Neural progenitor cell (in vitro differentiated cells): ENCODE data around the gene ACBD7. TPM values are rescaled to one million over a fixed set of nuclear protein-coding genes. Genes with fewer than 3 reads are reported as not detected.

Experiments used
- DNase-seq: peaks from one replicate; pipeline ENCODE4 v3.0.0-alpha.2; 2016; ENCODE audit warnings: low spot score
- H2AFZ ChIP-seq: fragments of 200-600 bp; sonication (generic); replicated peaks from 2 replicates; pipeline ENCODE4 v1.6.1; 2016; ENCODE audit warnings: antibody characterized with exemption
- H3F3A ChIP-seq: fragments of 200-600 bp; sonication (generic); 2 replicates; pipeline ENCODE4 v1.6.1; 2016; ENCODE audit warnings: antibody characterized with exemption, low read depth
- H3K27ac ChIP-seq: fragments of 200-600 bp; sonication (generic); 2 replicates; pipeline ENCODE4 v1.5.1; 2016; ENCODE audit warnings: mild to moderate bottlenecking
- H3K27me3 ChIP-seq: fragments of 200-600 bp; sonication (generic); 2 replicates; pipeline ENCODE4 v1.6.1; 2016; ENCODE audit warnings: mild to moderate bottlenecking, moderate library complexity
- H3K36me3 ChIP-seq: fragments of 200-600 bp; sonication (generic); 2 replicates; pipeline ENCODE4 v1.5.1; 2016
- H3K4me1 ChIP-seq: fragments of 200-600 bp; sonication (generic); 2 replicates; pipeline ENCODE4 v1.6.1; 2016; ENCODE audit warnings: mixed run types
- H3K4me2 ChIP-seq: fragments of 200-600 bp; sonication (generic); 2 replicates; pipeline ENCODE4 v1.6.1; 2016
- H3K4me3 ChIP-seq: fragments of 200-600 bp; sonication (generic); 2 replicates; pipeline ENCODE4 v1.5.1; 2016
- H3K79me2 ChIP-seq: fragments of 200-600 bp; sonication (generic); 2 replicates; pipeline ENCODE4 v1.6.1; 2016; ENCODE audit warnings: low read depth
- H3K9ac ChIP-seq: fragments of 200-600 bp; sonication (generic); 2 replicates; pipeline ENCODE4 v1.6.1; 2016
- H3K9me3 ChIP-seq: fragments of 200-600 bp; sonication (generic); 2 replicates; pipeline ENCODE4 v1.5.1; 2016; ENCODE audit warnings: low read depth
- H4K20me1 ChIP-seq: fragments of 200-600 bp; sonication (generic); 2 replicates; pipeline ENCODE4 v1.6.1; 2016; ENCODE audit warnings: low read depth
- H3K27ac Mint-ChIP-seq: 3 replicates; pipeline ENCODE4 v1.8.0; 2021; ENCODE audit warnings: mixed read lengths
- H3K27me3 Mint-ChIP-seq: 2 replicates; pipeline ENCODE4 v1.8.0; 2022; ENCODE audit warnings: low read depth, mild to moderate bottlenecking, inconsistent platforms, moderate library complexity, mixed read lengths; ENCODE audit not compliant: insufficient read depth
- H3K36me3 Mint-ChIP-seq: 3 replicates; pipeline ENCODE4 v1.8.0; 2021; ENCODE audit warnings: mixed read lengths
- H3K4me1 Mint-ChIP-seq: 3 replicates; pipeline ENCODE4 v1.8.0; 2021; ENCODE audit warnings: mixed read lengths
- H3K4me3 Mint-ChIP-seq: 3 replicates; pipeline ENCODE4 v1.8.0; 2021; ENCODE audit warnings: mild to moderate bottlenecking, moderate library complexity, mixed read lengths
- H3K9me3 Mint-ChIP-seq: 3 replicates; pipeline ENCODE4 v1.8.0; 2020; ENCODE audit warnings: mixed read lengths
- CTCF ChIP-seq: fragments of 200-600 bp; sonication (generic); IDR thresholded peaks from 2 replicates; pipeline ENCODE4 v1.5.1; 2017; ENCODE audit warnings: antibody characterized with exemption, mild to moderate bottlenecking
- EZH2 ChIP-seq: fragments of 200-600 bp; sonication (generic); IDR thresholded peaks from 2 replicates; pipeline ENCODE4 v1.6.1; 2017; ENCODE audit warnings: antibody characterized with exemption, mild to moderate bottlenecking, moderate library complexity
- EZH2phosphoT487 ChIP-seq: fragments of 200-600 bp; sonication (generic); IDR thresholded peaks from 2 replicates; pipeline ENCODE4 v1.6.1; 2017; ENCODE audit warnings: antibody characterized with exemption
- total RNA-seq: library from RNA; depleted of rRNA; stranded (reverse); fragments of >200 nt; gene quantifications from 2 replicates; pipeline ENCODE4 v1.2.3, GENCODE V29; 2015; ENCODE audit warnings: low replicate concordance

Gene ACBD7
- total RNA-seq, 1 donor from 2014 or later, result 97.3 TPM

DNA sequence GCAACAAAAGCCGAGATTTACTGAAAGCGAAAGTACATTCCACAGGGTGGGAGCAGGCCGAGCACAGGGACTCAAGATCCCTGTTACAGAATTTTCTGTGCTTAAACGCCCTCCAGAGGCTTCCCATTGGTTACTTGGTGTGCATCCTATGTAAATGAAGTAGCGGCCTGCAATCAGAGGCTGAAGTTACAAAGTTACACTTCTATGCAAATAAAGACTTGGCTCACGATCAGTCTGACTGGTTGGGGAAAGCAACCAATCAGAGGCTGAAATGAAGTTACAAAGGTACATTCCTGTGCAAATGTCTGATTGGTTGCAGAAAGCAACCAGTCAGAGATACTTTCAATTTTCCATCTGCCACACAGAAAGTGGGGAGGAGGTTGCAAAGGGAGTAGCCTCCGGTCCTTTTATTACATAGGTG, 4.1 kb downstream of the ACBD7 start:
- Histone ChIP-seq H2AFZ (no peak overlapping the region), H4K20me1 (no peaks in the 10 kb centered on the region), H3K4me2 (peak overlapping the region; percentile 54), H3K79me2 (peaks cover 11% of the 10 kb centered on the region), H3K9ac (no peak overlapping the region), H3K9me3 (no peaks in the 10 kb centered on the region), H3K27me3 (no peaks in the 10 kb centered on the region), H3K4me3 (no peak overlapping the region), H3K27ac (peak overlapping the region; percentile 81), H3K4me1 (peaks cover 7% of the 10 kb centered on the region), H3K36me3 (no peaks in the 10 kb centered on the region), H3F3A (peaks cover 22% of the 10 kb centered on the region)
- Mint-ChIP-seq H3K4me1 (peaks cover 13% of the 10 kb centered on the region), H3K4me3 (peak overlapping the region; percentile 48), H3K9me3 (no peaks in the 10 kb centered on the region), H3K27ac (peak overlapping the region; percentile 47), H3K27me3 (no peaks in the 10 kb centered on the region), H3K36me3 (no peaks in the 10 kb centered on the region)
- peak; percentile 82 for DNase-seq
- TF ChIP-seq EZH2phosphoT487, result no peak
- TF ChIP-seq CTCF, result no peak
- no peak for TF ChIP-seq EZH2

GRCh38 chr10:15083674-15084501, 4.7 kb downstream of the ACBD7 start:
- H3K4me2 ChIP-seq, result peak overlapping the region; percentile 54
- H3K27me3 Mint-ChIP-seq, result no peaks in the 10 kb centered on the region
- H3K36me3 Mint-ChIP-seq, result no peaks in the 10 kb centered on the region
- no peak for DNase-seq
- no peaks in the 10 kb centered on the region for H4K20me1 ChIP-seq
- H3K27ac ChIP-seq, result peak overlapping the region; percentile 81
- H3K4me3 ChIP-seq, result no peak overlapping the region
- H3K4me3 Mint-ChIP-seq, result peak overlapping the region; percentile 48
- H3K36me3 ChIP-seq, result no peaks in the 10 kb centered on the region
- peaks cover 13% of the 10 kb centered on the region for H3K4me1 Mint-ChIP-seq
- peaks cover 18% of the 10 kb centered on the region for H3F3A ChIP-seq
- no peaks in the 10 kb centered on the region for H3K27me3 ChIP-seq
- H3K79me2 ChIP-seq, result peaks cover 11% of the 10 kb centered on the region
- TF ChIP-seq EZH2phosphoT487, result no peak
- TF ChIP-seq EZH2, result no peak
- no peak for TF ChIP-seq CTCF
- peaks cover 7% of the 10 kb centered on the region for H3K4me1 ChIP-seq
- no peaks in the 10 kb centered on the region for H3K9me3 ChIP-seq
- no peaks in the 10 kb centered on the region for H3K9me3 Mint-ChIP-seq
- no peak overlapping the region for H2AFZ ChIP-seq
- H3K9ac ChIP-seq, result no peak overlapping the region
- H3K27ac Mint-ChIP-seq, result peak overlapping the region; percentile 50

DNA sequence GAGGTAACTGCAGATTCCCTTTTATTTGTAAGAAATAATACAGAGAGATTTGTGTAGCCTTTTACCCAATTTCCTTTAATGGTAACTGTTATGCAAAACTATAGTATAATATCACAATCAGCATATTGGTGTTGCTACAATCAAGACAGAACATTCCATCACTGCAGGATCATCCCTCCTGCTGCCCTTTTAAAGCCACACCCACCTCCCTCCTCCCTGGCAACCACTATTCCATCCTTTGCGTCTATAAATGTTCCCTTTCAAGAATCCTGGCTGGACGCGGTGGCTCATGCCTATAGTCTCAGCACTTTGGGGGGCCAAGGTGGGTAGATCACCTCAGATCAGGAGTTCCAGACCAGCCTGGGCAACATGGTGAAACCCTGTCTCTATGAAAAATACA, 13.2 kb downstream of the ACBD7 start:
- Histone ChIP-seq H4K20me1 (no peaks in the 10 kb centered on the region), H3K9me3 (peaks cover 6% of the 10 kb centered on the region), H3K4me2 (no peak overlapping the region), H3F3A (no peaks in the 10 kb centered on the region), H3K36me3 (peaks cover 8% of the 10 kb centered on the region), H3K79me2 (no peaks in the 10 kb centered on the region), H2AFZ (no peak overlapping the region), H3K4me3 (no peak overlapping the region), H3K9ac (no peak overlapping the region), H3K27ac (no peak overlapping the region), H3K27me3 (no peaks in the 10 kb centered on the region), H3K4me1 (no peaks in the 10 kb centered on the region)
- H3K4me1 Mint-ChIP-seq, result no peaks in the 10 kb centered on the region
- H3K4me3 Mint-ChIP-seq, result no peak overlapping the region
- peaks cover 2% of the 10 kb centered on the region for H3K27me3 Mint-ChIP-seq
- no peak overlapping the region for H3K27ac Mint-ChIP-seq
- peaks cover 16% of the 10 kb centered on the region for H3K36me3 Mint-ChIP-seq
- peaks cover 17% of the 10 kb centered on the region for H3K9me3 Mint-ChIP-seq
- TF ChIP-seq EZH2 (no peak), CTCF (no peak), EZH2phosphoT487 (no peak)
- DNase-seq, result no peak
